Hair follicle dermal papilla cell (primary cell): ENCODE data around the gene KLF3. TPM values are rescaled to one million over a fixed set of nuclear protein-coding genes. Genes with fewer than 3 reads are reported as not detected.

Experiments used
- total RNA-seq: library from RNA; depleted of rRNA; stranded (reverse); fragments of >200 nt; gene quantifications from 2 replicates; pipeline ENCODE4 v1.2.3, GENCODE V29; 2012

The KLF3 gene
- total RNA-seq = 34.6 and 51.9 TPM in 2 replicates

DNA sequence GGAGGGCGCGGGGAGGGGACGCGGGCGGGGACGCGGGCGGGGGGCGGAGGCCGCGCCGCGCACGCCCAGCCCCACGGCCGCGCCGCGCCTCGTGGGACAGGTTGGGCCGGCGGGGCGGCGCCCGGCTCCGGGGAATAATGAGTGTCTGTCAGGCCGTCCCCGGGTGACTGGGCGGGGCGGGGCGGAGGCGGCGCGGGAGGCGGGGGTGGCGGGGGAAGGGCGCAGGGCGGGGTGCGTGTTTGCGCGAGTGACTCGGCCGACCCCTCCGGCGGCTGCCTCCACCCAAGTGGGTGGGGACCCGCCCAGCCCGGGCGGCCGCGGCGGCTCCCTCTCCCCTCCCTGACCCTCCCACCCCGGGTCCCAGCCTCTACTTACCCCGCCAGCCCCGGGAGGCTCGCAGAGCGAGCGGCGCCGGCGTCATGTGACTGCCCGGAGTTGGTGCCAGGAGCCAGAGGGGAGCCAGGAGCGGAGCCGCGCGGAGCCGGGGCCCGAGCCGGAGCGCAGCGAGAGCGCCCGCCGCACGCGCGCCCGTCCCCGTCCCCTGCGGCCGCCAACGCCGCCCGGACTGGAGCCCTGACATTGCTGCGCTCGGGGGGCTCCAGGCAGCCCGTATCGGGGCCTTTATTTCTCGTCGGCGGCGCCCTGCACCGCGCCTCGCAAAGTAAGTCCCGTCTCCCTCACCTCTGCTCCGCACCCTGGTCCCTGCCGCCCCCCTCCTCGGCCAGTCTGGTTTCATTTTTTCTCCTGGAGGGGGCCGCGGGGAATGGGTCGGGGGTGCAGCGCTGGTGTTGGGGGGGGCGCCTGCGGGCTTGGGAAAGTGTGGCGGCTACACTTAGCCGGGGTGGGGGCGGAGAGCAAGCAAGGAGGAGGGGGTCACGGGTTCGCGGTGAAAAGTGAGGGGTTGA, at the start of gene KLF3:
KLF3 (plus strand) TSS at position 399 of the 905 bp plus-strand sequence. CDS start 16,427 bp downstream, outside the sequence.

Other genes starting within 250 kb of the KLF3 start
- not detected in 2 replicates for gene TLR10, start 118.8 kb downstream of the KLF3 start, total RNA-seq
- gene TLR1, start 140.6 kb downstream of the KLF3 start, total RNA-seq = 1.1 and 1.5 TPM in 2 replicates
- gene TLR6, start 192.6 kb downstream of the KLF3 start, total RNA-seq = 3.1 and 3.9 TPM in 2 replicates
- 406 and 462 TPM in 2 replicates for gene FAM114A1, start 203.6 kb downstream of the KLF3 start, total RNA-seq